Type B pancreatic cell (in vitro differentiated cells): ENCODE data around the gene PLOD2. TPM values are rescaled to one million over a fixed set of nuclear protein-coding genes. Genes with fewer than 3 reads are reported as not detected.

Source experiments
- DNase-seq: peaks from one replicate; pipeline ENCODE4 v3.0.0; 2021; ENCODE audit warnings: mixed read lengths; ENCODE audit not compliant: unreplicated experiment; ENCODE audit errors: extremely low spot score
- H3K27ac Mint-ChIP-seq: 2 replicates; pipeline ENCODE4 v1.8.0; 2021; ENCODE audit warnings: mild to moderate bottlenecking, mixed read lengths
- H3K27me3 Mint-ChIP-seq: 2 replicates; pipeline ENCODE4 v1.8.0; 2021; ENCODE audit warnings: mixed read lengths
- H3K36me3 Mint-ChIP-seq: 2 replicates; pipeline ENCODE4 v1.8.0; 2021; ENCODE audit warnings: mixed read lengths
- H3K4me1 Mint-ChIP-seq: one replicate; pipeline ENCODE4 v1.8.0; 2021; ENCODE audit warnings: mixed read lengths; ENCODE audit not compliant: unreplicated experiment
- H3K4me3 Mint-ChIP-seq: 2 replicates; pipeline ENCODE4 v1.8.0; 2021; ENCODE audit warnings: mild to moderate bottlenecking, mixed read lengths
- H3K9me3 Mint-ChIP-seq: 2 replicates; pipeline ENCODE4 v1.8.0; 2021; ENCODE audit warnings: mixed read lengths
- total RNA-seq: library from RNA; stranded (reverse); gene quantifications from 2 replicates; pipeline ENCODE4 v1.2.1, GENCODE V29; 2021; ENCODE audit warnings: low replicate concordance
- TF ChIP-seq, protein P1 (sequence below): fragments of 200-600 bp; sonication (generic); conservative IDR thresholded peaks from 2 replicates; pipeline ENCODE4 v1.5.0; 2021; ENCODE audit warnings: antibody characterized with exemption, mild to moderate bottlenecking

PLOD2 gene
- total RNA-seq, 1 donor from 2014 or later: 35.0 TPM

DNA sequence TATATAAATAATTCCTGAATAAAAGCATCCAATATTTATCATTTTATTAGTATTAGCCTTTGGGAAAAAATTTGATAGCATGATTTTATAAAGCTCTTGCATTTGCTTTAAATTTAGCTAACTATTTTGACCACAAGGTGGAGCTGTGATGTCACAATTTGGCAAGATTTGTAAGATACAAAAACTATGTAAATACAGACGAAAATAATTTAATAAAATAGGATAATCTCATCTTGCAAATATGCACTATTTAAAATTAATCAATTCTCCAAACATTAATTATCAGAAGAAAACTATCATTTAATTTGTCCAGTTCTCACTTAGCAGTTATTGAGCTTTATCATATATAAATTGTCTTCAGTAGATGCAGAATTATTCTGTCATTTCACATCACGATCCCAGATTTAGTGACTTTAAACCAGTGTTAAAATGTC is 95.4 kb downstream of the PLOD2 start:
- no peak for DNase-seq
- H3K27ac Mint-ChIP-seq: no peak overlapping the region
- TF ChIP-seq, protein P1, sequence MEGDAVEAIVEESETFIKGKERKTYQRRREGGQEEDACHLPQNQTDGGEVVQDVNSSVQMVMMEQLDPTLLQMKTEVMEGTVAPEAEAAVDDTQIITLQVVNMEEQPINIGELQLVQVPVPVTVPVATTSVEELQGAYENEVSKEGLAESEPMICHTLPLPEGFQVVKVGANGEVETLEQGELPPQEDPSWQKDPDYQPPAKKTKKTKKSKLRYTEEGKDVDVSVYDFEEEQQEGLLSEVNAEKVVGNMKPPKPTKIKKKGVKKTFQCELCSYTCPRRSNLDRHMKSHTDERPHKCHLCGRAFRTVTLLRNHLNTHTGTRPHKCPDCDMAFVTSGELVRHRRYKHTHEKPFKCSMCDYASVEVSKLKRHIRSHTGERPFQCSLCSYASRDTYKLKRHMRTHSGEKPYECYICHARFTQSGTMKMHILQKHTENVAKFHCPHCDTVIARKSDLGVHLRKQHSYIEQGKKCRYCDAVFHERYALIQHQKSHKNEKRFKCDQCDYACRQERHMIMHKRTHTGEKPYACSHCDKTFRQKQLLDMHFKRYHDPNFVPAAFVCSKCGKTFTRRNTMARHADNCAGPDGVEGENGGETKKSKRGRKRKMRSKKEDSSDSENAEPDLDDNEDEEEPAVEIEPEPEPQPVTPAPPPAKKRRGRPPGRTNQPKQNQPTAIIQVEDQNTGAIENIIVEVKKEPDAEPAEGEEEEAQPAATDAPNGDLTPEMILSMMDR: peak; percentile 93
- no peaks in the 10 kb centered on the region for H3K27me3 Mint-ChIP-seq
- H3K4me1 Mint-ChIP-seq: no peaks in the 10 kb centered on the region
- H3K9me3 Mint-ChIP-seq: no peaks in the 10 kb centered on the region
- no peak overlapping the region for H3K4me3 Mint-ChIP-seq
- peaks cover 4% of the 10 kb centered on the region for H3K36me3 Mint-ChIP-seq

DNA sequence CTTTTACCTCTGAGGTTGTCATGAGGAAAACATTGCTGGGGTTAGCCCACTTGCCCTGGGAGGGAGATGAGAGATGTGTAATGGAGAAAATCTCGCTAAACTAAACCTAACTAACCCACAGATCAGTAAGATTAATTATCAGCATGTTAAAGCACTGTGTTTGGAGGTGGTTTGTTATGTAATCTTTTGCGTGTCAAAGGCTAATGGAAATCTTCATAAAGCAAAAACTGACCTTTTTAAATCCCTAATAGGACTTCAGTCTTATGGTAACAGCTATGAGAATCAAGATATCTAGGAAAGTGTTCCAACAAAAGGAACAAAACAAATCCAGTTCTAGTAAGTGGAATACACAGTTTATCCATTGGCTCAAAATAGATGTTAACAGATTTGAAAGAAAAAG is 102.7 kb downstream of the PLOD2 start:
- DNase-seq: no peak
- no peak overlapping the region for H3K27ac Mint-ChIP-seq
- no peaks in the 10 kb centered on the region for H3K27me3 Mint-ChIP-seq
- no peaks in the 10 kb centered on the region for H3K4me1 Mint-ChIP-seq
- H3K36me3 Mint-ChIP-seq: no peaks in the 10 kb centered on the region
- no peak overlapping the region for H3K4me3 Mint-ChIP-seq
- TF ChIP-seq, protein P1: no peak
- H3K9me3 Mint-ChIP-seq: no peaks in the 10 kb centered on the region

DNA sequence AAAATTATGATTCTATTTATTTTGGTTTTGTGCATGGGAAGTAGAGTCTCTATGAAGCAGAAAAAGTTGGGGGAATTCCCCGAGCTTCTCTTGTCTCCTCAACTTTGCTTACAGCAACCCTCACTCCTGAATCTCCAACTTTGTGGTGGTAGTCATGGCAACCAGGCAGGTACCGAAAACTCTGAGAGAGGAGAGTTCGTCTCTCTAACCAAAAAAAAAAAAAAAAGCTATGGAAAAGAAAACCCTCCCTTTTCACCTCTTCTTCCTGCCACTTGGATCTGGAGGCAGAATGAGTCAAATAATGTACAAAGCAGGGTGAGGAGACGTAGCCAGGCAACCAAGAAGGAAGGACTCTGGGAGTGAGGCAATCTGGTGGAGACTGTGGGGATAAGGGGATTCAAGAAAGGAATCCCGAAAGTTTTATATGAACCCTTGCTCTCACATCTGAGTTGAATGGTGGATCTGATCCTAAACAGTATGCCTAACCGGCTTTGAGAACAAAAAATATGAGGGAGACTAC is 108.1 kb downstream of the PLOD2 start:
- H3K9me3 Mint-ChIP-seq: no peaks in the 10 kb centered on the region
- DNase-seq: no peak
- TF ChIP-seq, protein P1: no peak
- H3K36me3 Mint-ChIP-seq: no peaks in the 10 kb centered on the region
- no peaks in the 10 kb centered on the region for H3K27me3 Mint-ChIP-seq
- no peaks in the 10 kb centered on the region for H3K4me1 Mint-ChIP-seq
- no peak overlapping the region for H3K4me3 Mint-ChIP-seq
- no peak overlapping the region for H3K27ac Mint-ChIP-seq

DNA sequence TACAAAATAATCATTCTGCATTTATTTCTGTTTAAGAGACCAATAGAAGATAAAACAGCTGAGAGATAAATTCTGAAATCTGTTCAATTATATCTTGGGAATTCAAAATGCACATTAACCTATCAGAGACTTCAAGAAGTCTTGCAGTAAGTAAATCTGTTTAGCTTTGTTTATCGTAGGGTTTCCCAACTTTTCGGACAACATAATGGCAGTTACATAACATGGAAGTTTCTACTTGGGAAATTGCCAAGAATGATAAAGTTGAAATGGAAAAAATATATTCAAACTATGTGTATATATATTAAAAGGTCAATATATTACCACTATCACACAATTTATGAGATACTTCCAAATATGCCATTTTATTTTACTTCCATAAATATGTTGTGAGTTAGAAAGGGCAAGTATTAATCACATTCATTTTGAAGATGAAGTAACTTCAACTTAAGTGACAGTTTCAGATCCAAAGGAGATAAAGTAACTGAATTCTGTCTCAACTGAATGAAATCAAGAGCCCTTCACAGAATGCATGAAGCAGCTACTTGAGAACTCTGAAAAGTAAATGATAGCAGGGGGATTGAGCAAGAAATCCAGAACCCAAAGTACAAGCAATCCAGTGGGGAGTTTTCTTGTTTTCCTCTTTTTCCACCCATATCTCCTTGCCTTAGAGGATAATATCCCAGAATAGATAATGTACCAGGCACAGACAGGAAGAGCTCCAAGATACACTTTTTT is 108.8 kb downstream of the PLOD2 start:
- H3K27me3 Mint-ChIP-seq: no peaks in the 10 kb centered on the region
- H3K4me3 Mint-ChIP-seq: no peak overlapping the region
- TF ChIP-seq, protein P1: no peak
- H3K4me1 Mint-ChIP-seq: no peaks in the 10 kb centered on the region
- H3K9me3 Mint-ChIP-seq: no peaks in the 10 kb centered on the region
- no peak for DNase-seq
- no peaks in the 10 kb centered on the region for H3K36me3 Mint-ChIP-seq
- no peak overlapping the region for H3K27ac Mint-ChIP-seq

DNA sequence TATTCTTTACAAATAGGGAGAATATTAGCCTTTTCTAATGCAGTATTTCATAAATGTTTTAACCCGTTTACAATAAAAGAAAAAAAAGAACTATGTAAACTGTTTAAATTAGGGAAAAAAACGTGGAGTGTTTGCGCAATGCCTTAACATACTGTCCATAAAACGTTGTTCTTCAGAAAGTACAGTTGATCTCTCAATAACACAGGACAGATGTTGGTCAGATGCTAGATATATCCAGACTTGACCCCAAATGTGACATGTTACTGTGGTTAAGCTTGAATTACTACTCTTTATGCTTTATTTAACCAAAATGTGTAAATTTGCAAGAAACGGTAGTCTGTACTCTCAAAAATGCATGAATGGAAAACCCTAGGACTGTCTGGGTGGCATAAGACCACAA is 110.3 kb downstream of the PLOD2 start:
- Mint-ChIP-seq H3K27me3 (no peaks in the 10 kb centered on the region), H3K4me1 (no peaks in the 10 kb centered on the region), H3K4me3 (no peak overlapping the region), H3K27ac (no peak overlapping the region), H3K9me3 (no peaks in the 10 kb centered on the region), H3K36me3 (no peaks in the 10 kb centered on the region)
- TF ChIP-seq, protein P1: no peak
- no peak for DNase-seq
